ENCODE data around the gene FBXO38. TPM values are rescaled to one million over a fixed set of nuclear protein-coding genes. Genes with fewer than 3 reads are reported as not detected.

FBXO38 gene
- total RNA-seq, 1 donor from 2014 or later = 60.0 TPM

Small RNA genes lying within 50 kb of the gene (small RNA-seq; reads per million reads assigned to genes)
- not detected for gene RF00017

Other genes starting within 250 kb of the FBXO38 start
- gene SPINK14, start 215.4 kb upstream of the FBXO38 start, total RNA-seq = not detected
- gene SPINK6, start 180.9 kb upstream of the FBXO38 start, total RNA-seq = not detected
- not detected for gene MARCOL, start 145.4 kb upstream of the FBXO38 start, total RNA-seq
- not detected for gene SPINK13, start 115.2 kb upstream of the FBXO38 start, total RNA-seq
- not detected for gene SPINK7, start 71.5 kb upstream of the FBXO38 start, total RNA-seq
- not detected for gene SPINK9, start 48.4 kb upstream of the FBXO38 start, total RNA-seq